Left lung (tissue), 10 donors: ENCODE data around the gene TMEM134. TPM values are rescaled to one million over a fixed set of nuclear protein-coding genes. Genes with fewer than 3 reads are reported as not detected.
A peak's percentile ranks its signal among the peaks of the same experiment; 100 is the strongest.
"Not testable (repeated sequence)": the region's sequence is repeated elsewhere in the genome, so short reads cannot be mapped to it uniquely, and the experiment has no call there.

Experiments
- ATAC-seq: fragments of 200-7000 bp; cut with Tn5 transposase; one replicate; pipeline ENCODE4 v1.9.1; 2020; ENCODE audit warnings: moderate library complexity
- DNase-seq, 4 donors: peaks; one replicate each; pipeline ENCODE4 v3.0.0-alpha.2; 2013 to 2020
- H3K27ac ChIP-seq, 2 donors: fragments of 200-600 bp; sonication (generic) in 1 of 2; one replicate each; pipeline versions ENCODE4 v1.5.0 to v1.8.0; 2020 to 2021
- H3K27me3 ChIP-seq, 2 donors: fragments of 200-600 bp; sonication (generic) in 1 of 2; one replicate each; pipeline versions ENCODE4 v1.5.0 to v1.8.0; 2020 to 2021
- H3K36me3 ChIP-seq, 2 donors: fragments of 200-600 bp; sonication (generic) in 1 of 2; one replicate each; pipeline versions ENCODE4 v1.5.0 to v1.8.0; 2020 to 2021
- H3K4me1 ChIP-seq, 2 donors: fragments of 200-600 bp; one replicate each; pipeline ENCODE4 v1.8.0; 2021
- H3K4me3 ChIP-seq, 2 donors: fragments of 200-600 bp; sonication (generic) in 1 of 2; one replicate each; pipeline versions ENCODE4 v1.5.0 to v1.8.0; 2020 to 2021; ENCODE audit warnings: mild to moderate bottlenecking in 1 of 2
- H3K9me3 ChIP-seq, 2 donors: fragments of 200-600 bp; sonication (generic) in 1 of 2; one replicate each; pipeline versions ENCODE4 v1.5.0 to v1.8.0; 2020 to 2021
- CTCF ChIP-seq, 2 donors: fragments of 200-600 bp; sonication (generic) in 1 of 2; IDR thresholded peaks; one replicate each; pipeline versions ENCODE4 v1.5.0 to v1.8.0; 2021; ENCODE audit warnings: antibody characterized with exemption in 2 of 2
- intact Hi-C, 2 donors: fragments of 100-400 bp; cut with DNase I; formaldehyde crosslinking; loops; one replicate each; pipeline versions ENCODE4 v1.11.2 to v1.14.2; 2022
- polyA plus RNA-seq, 6 donors: library from polyadenylated mRNA; unstranded; fragments of 120-200 nt; gene quantifications; one replicate each; pipeline ENCODE4 v1.2.1, GENCODE V29; 2013; ENCODE audit not compliant: insufficient read length in 6 of 6
- total RNA-seq, 2 donors: library from RNA; stranded (reverse); fragmentation: NEBNext Ultra II Directional; extraction: Animal tissue kit (Norgen Biotek cat#: 25700); gene quantifications; one replicate each; pipeline ENCODE4 v1.2.1, GENCODE V29; 2021
- donor health status: DM: no; HTN: yes; CAD: no.
- donor health status: DM: no; HTN: no; CAD: no.

The TMEM134 gene
- total and polyA plus RNA-seq, 8 donors = 33.4 to 51.8 (median 44.7) TPM

DNA sequence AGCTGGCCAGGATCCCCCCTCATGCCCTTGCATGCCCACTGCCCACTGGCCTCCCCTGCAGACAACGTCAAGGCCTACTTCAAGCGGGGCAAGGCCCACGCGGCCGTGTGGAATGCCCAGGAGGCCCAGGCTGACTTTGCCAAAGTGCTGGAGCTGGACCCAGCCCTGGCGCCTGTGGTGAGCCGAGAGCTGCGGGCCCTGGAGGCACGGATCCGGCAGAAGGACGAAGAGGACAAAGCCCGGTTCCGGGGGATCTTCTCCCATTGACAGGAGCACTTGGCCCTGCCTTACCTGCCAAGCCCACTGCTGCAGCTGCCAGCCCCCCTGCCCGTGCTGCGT, 21.6 kb upstream of the TMEM134 start:
- no peak for ATAC-seq
- intact Hi-C loops = no loop called here
- Histone ChIP-seq H3K9me3 (no peaks in the 10 kb centered on the region), H3K36me3 (peaks cover 0 to 88% of the 10 kb centered on the region in 2 donors), H3K4me1 (peaks cover 0 to 13% of the 10 kb centered on the region in 2 donors), H3K27me3 (no peaks in the 10 kb centered on the region), H3K27ac (no peak overlapping the region), H3K4me3 (no peak overlapping the region)
- peak in 1 of 4 donors; percentile 72 for DNase-seq
- TF ChIP-seq CTCF (IDR thresholded peaks at IDR 0.05) = no peak

DNA sequence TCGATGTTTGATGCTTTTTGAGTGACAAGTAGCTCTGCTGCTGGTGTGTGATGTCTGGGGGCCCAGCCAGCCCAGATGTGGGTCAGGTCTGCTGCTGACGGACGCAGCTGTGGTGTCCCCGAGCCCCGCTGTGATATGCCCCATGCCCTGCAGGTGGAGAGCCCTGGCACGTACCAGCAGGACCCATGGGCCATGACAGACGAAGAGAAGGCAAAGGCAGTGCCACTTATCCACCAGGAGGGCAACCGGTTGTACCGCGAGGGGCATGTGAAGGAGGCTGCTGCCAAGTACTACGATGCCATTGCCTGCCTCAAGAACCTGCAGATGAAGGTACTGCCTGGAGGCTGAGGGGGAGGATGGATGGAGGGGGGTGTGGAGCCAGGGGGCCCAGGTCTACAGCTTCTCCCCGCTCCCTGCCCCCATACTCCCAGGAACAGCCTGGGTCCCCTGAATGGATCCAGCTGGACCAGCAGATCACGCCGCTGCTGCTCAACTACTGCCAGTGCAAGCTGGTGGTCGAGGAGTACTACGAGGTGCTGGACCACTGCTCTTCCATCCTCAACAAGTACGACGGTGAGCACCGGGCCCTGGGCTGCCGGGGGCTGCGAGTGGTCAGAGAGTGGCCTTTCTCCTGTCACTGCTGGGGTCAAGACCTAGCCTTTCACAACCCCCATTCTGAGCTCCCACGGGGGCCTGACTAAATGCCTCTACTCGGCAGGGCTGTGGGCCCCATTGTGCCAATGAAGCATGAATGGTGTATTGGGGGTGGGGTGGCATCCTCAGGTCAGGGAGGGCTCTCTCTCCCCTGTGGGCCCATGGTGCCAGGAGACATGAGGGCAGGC, 21.1 kb upstream of the TMEM134 start:
- intact Hi-C loops = no loop called here
- no peak for TF ChIP-seq CTCF (IDR thresholded peaks at IDR 0.05)
- H3K4me3 ChIP-seq = no peak overlapping the region
- peaks cover 2 to 19% of the 10 kb centered on the region in 2 donors for H3K4me1 ChIP-seq
- DNase-seq (peak in 1 of 4 donors; percentile 61), ATAC-seq (no peak)
- H3K27ac ChIP-seq = no peak overlapping the region
- H3K36me3 ChIP-seq = peaks cover 0 to 82% of the 10 kb centered on the region in 2 donors
- H3K9me3 ChIP-seq = no peaks in the 10 kb centered on the region
- H3K27me3 ChIP-seq = no peaks in the 10 kb centered on the region

DNA sequence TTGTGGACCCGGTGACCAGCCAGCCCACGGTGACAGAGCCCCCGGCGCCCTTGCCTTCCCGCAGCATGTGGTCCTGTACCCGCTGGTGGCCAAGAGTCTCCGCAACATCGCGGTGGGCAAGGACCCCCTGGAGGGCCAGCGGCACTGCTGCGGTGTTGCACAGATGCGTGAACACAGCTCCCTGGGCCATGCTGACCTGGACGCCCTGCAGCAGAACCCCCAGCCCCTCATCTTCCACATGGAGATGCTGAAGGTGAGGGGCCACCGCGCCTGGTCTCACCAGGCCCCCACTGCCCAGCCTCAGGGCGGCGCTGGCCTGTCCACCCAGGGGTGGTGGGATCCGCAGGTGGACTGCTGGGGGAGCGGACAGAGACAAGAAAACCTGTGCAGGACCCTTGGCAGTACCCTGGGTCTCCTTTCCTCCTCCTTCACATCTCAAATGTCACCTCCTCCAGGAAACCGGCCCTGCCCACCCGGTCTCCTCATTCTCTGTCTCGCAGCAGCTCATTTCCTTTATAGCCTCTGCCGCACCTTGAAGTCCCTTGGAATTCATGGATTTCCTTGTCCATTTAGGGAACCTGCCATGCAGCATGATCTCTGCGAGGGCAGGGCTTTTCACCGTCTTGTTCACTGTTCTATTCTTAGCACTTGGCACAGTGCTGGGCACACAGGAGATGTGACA, 20.3 kb upstream of the TMEM134 start:
- Histone ChIP-seq H3K27me3 (no peaks in the 10 kb centered on the region), H3K4me3 (no peak overlapping the region), H3K27ac (no peak overlapping the region), H3K4me1 (peaks cover 2 to 26% of the 10 kb centered on the region in 2 donors), H3K36me3 (peaks cover 0 to 76% of the 10 kb centered on the region in 2 donors), H3K9me3 (no peaks in the 10 kb centered on the region)
- no peak for ATAC-seq
- DNase-seq = peak in 1 of 4 donors; percentile 74
- intact Hi-C loops = no loop called here
- no peak for TF ChIP-seq CTCF (IDR thresholded peaks at IDR 0.05)

DNA sequence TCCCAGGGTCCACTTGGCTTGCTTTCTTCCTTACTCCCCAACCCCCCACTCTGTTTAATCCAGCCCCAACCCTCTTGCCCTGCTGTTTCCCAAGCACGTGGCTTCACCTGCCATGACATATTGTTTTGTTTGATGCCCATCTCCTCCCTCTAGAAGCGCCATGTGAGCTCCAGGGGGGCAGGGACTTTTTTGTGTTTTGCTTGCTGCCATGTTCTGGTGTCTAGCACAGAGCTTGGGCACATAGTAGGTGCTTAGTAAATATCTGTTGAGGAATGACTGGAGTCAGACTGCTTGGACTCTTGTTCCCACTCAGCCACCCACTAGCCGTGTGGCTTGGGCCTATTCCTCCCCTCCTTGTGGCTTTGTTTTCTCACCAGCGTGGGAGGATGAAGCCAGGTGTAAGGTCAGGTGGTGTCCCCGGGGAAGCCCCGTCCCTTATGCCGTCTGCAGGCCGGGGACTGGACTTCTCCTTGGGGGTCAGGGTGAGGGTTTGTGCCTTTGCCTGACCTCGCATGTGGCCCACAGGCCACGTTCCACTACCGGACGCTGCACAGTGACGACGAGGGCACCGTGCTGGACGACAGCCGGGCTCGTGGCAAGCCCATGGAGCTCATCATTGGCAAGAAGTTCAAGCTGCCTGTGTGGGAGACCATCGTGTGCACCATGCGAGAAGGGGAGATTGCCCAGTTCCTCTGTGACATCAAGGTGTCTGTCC, 17.6 kb upstream of the TMEM134 start:
- peaks cover 0 to 49% of the 10 kb centered on the region in 2 donors for H3K36me3 ChIP-seq
- DNase-seq = peak in 1 of 4 donors; percentile 69
- H3K9me3 ChIP-seq = no peaks in the 10 kb centered on the region
- H3K4me1 ChIP-seq = peaks cover 18 to 47% of the 10 kb centered on the region in 2 donors
- ATAC-seq = no peak
- TF ChIP-seq CTCF (IDR thresholded peaks at IDR 0.05) = no peak
- intact Hi-C loops = no loop called here
- H3K27ac ChIP-seq = no peak overlapping the region
- H3K27me3 ChIP-seq = no peaks in the 10 kb centered on the region
- no peak overlapping the region for H3K4me3 ChIP-seq

DNA sequence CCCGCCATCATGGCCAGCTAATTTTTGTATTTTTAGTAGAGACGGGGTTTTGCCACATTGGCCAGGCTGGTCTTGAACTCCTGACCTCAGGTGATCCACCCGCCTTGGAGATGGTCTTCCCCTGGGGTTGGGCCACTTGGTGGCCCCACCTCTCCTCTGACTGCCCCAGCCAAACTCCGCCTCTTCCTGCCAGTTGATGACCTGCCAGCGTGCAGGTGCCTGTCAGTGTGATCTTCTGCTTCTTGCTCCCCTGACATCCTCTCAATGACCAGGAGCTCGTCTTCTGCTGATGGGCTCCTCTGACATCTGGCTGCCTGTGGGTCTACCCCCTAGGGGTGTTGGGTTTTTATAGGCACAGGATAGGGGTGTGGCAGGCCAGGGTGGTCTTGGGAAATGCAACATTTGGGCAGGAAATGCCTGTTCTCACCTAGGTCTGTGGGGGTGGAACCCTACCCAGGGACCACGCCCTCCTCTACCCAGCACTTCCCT, 16.9 kb upstream of the TMEM134 start:
- ATAC-seq, H3K4me3 ChIP-seq, H3K27me3 ChIP-seq, intact Hi-C loops, H3K9me3 ChIP-seq, H3K27ac ChIP-seq: not testable (repeated sequence)
- H3K36me3 ChIP-seq = peaks cover 0 to 41% of the 10 kb centered on the region in 2 donors
- H3K4me1 ChIP-seq = peaks cover 18 to 47% of the 10 kb centered on the region in 2 donors
- peak in 1 of 4 donors; percentile 39 for DNase-seq
